Measurements from ENCODE around the gene GPR146. TPM values are rescaled to one million over a fixed set of nuclear protein-coding genes. Genes with fewer than 3 reads are reported as not detected.
A peak's percentile ranks its signal among the peaks of the same experiment; 100 is the strongest.

Gene GPR146
- total and polyA plus RNA-seq, 9 of the 15 experiments (the other 6 are each of a cell fraction or from before 2014, with no cell fraction given): 0.22 to 3.6 (median 0.64) TPM; not detected in 2

GRCh38 chr7:1054861-1055450, 10.6 kb downstream of the GPR146 start (continued):
- TF ChIP-seq E2F6 (IDR thresholded peaks at IDR 0.05; ENCODE audit: borderline replicate concordance in 1 of 2, extremely low read depth in 1 of 2, insufficient read depth in 1 of 2, insufficient read length in 1 of 2, low read depth in 1 of 2, low read length in 1 of 2, poor library complexity in 1 of 2, severe bottlenecking in 1 of 2) (peak; percentile 37 to 68), ZNF12 (CRISPR knock-in tag; IDR thresholded peaks at IDR 0.05) (no peak), L3MBTL2 (IDR thresholded peaks at IDR 0.05) (peak; percentile 63), ZNF551 (CRISPR knock-in tag; IDR thresholded peaks at IDR 0.05) (no peak), ZNF263 (CRISPR knock-in tag; IDR thresholded peaks at IDR 0.05; ENCODE audit: borderline replicate concordance) (0 out of 2 replicates have a peak, but pooled peaks have one; percentile 12), ZNF586 (CRISPR knock-in tag; conservative IDR thresholded peaks at IDR 0.05) (no peak), RHOXF2B (CRISPR knock-in tag; conservative IDR thresholded peaks at IDR 0.05) (0 out of 2 replicates have a peak, but pooled peaks have one; percentile 14), ZBTB2 (IDR thresholded peaks at IDR 0.05) (peak; percentile 90), JUND (IDR thresholded peaks at IDR 0.05; ENCODE audit: borderline replicate concordance, low read depth, low read length) (0 out of 2 replicates have a peak, but pooled peaks have one; percentile 42), JUND (tag; IDR thresholded peaks at IDR 0.05; ENCODE audit: borderline replicate concordance, low read depth, low read length) (peak; percentile 42; the same call in 1 of the 3 replicates), ATF7 (IDR thresholded peaks at IDR 0.05) (peak; percentile 43; the same call in 1 of the 2 replicates), MYC (IDR thresholded peaks at IDR 0.05; ENCODE audit: low read depth, low read length) (peak; percentile 69), MYC (CRISPR knock-in tag; IDR thresholded peaks at IDR 0.05; ENCODE audit: borderline replicate concordance, low read depth) (peak; percentile 24; the same call in 1 of the 2 replicates), ZNF830 (CRISPR knock-in tag; IDR thresholded peaks at IDR 0.05) (no peak), CHCHD3 (CRISPR knock-in tag; IDR thresholded peaks at IDR 0.05) (no peak), FOXA3 (CRISPR knock-in tag; conservative IDR thresholded peaks at IDR 0.05 in 1 of 2, IDR thresholded peaks at IDR 0.05 in 1 of 2) (peak in 1 of 2 experiments; percentile 74; a peak in 2 of 4 replicates), MAZ (CRISPR knock-in tag; conservative IDR thresholded peaks at IDR 0.05 in 1 of 2, IDR thresholded peaks at IDR 0.05 in 1 of 2) (peak; percentile 77 to 80), MAX (CRISPR knock-in tag; IDR thresholded peaks at IDR 0.05) (peak; percentile 88), KDM5B (IDR thresholded peaks at IDR 0.05; ENCODE audit: insufficient replicate concordance, low read depth, low read length) (peak; percentile 48), NKRF (IDR thresholded peaks at IDR 0.05; ENCODE audit: borderline replicate concordance) (0 out of 2 replicates have a peak, but pooled peaks have one; percentile 20)
